GM23338 (cell line): Measurements from ENCODE around the gene ADAMTS17. TPM values are rescaled to one million over a fixed set of nuclear protein-coding genes. Genes with fewer than 3 reads are reported as not detected.

ENCODE experiments used
- ATAC-seq: fragments of 200-7000 bp; cut with Tn5 transposase; 3 replicates; pipeline ENCODE4 v1.9.1; 2020
- DNase-seq: peaks from one replicate; pipeline ENCODE4 v3.0.0-alpha.2; 2015; ENCODE audit warnings: low spot score
- H2AFZ ChIP-seq: fragments of 200-600 bp; sonication (generic); 2 replicates; pipeline ENCODE4 v1.8.0; 2016; ENCODE audit warnings: antibody characterized with exemption, mild to moderate bottlenecking, moderate library complexity
- H3F3A ChIP-seq: fragments of 200-600 bp; sonication (generic); replicated peaks from 2 replicates; pipeline ENCODE4 v1.8.0; 2017; ENCODE audit warnings: antibody characterized with exemption, mixed run types, low read depth
- H3K27ac ChIP-seq: fragments of 200-600 bp; sonication (generic); 2 replicates; pipeline ENCODE4 v1.6.1; 2016; ENCODE audit warnings: low read depth
- H3K27me3 ChIP-seq: fragments of 200-600 bp; sonication (generic); 2 replicates; pipeline ENCODE4 v1.8.0; 2016; ENCODE audit warnings: mild to moderate bottlenecking, mixed run types, moderate library complexity; ENCODE audit not compliant: insufficient read depth
- H3K36me3 ChIP-seq: fragments of 200-600 bp; sonication (generic); 2 replicates; pipeline ENCODE4 v1.8.0; 2016; ENCODE audit warnings: mild to moderate bottlenecking; ENCODE audit not compliant: insufficient read depth
- H3K4me1 ChIP-seq: fragments of 200-600 bp; sonication (generic); 2 replicates; pipeline ENCODE4 v1.8.0; 2016; ENCODE audit warnings: mild to moderate bottlenecking, moderate library complexity; ENCODE audit not compliant: insufficient read depth
- H3K4me2 ChIP-seq: fragments of 200-600 bp; sonication (generic); 2 replicates; pipeline ENCODE4 v1.7.1; 2017; ENCODE audit warnings: mixed run types
- H3K4me3 ChIP-seq: fragments of 200-600 bp; sonication (generic); 2 replicates; pipeline ENCODE4 v1.6.1; 2016; ENCODE audit warnings: mixed run types
- H3K79me2 ChIP-seq: fragments of 200-600 bp; sonication (generic); replicated peaks from 2 replicates; pipeline ENCODE4 v1.8.0; 2017; ENCODE audit warnings: mild to moderate bottlenecking; ENCODE audit not compliant: insufficient read depth
- H3K9me2 ChIP-seq: fragments of 200-600 bp; sonication (generic); 2 replicates; pipeline ENCODE4 v1.8.0; 2017; ENCODE audit not compliant: insufficient read depth
- H4K20me1 ChIP-seq: fragments of 200-600 bp; sonication (generic); replicated peaks from 2 replicates; pipeline ENCODE4 v1.8.0; 2017; ENCODE audit warnings: mild to moderate bottlenecking; ENCODE audit not compliant: insufficient read depth
- H3K27ac Mint-ChIP-seq: 2 replicates; pipeline ENCODE4 v1.8.0; 2020; ENCODE audit warnings: inconsistent platforms, mild to moderate bottlenecking, moderate library complexity, mixed read lengths
- H3K27me3 Mint-ChIP-seq: 3 replicates; pipeline ENCODE4 v1.8.0; 2022; ENCODE audit warnings: low read depth, mild to moderate bottlenecking, moderate library complexity, mixed read lengths, inconsistent platforms; ENCODE audit not compliant: insufficient read depth, poor library complexity
- H3K36me3 Mint-ChIP-seq: 3 replicates; pipeline ENCODE4 v1.8.0; 2021; ENCODE audit warnings: low read depth, mild to moderate bottlenecking, inconsistent platforms, moderate library complexity, mixed read lengths
- H3K4me1 Mint-ChIP-seq: 3 replicates; pipeline ENCODE4 v1.8.0; 2020; ENCODE audit warnings: mild to moderate bottlenecking, inconsistent platforms, mixed read lengths
- H3K4me3 Mint-ChIP-seq: 3 replicates; pipeline ENCODE4 v1.8.0; 2021; ENCODE audit warnings: moderate library complexity, mild to moderate bottlenecking, inconsistent platforms, mixed read lengths
- H3K9me3 Mint-ChIP-seq: 3 replicates; pipeline ENCODE4 v1.8.0; 2020; ENCODE audit warnings: moderate library complexity, mild to moderate bottlenecking, inconsistent platforms, mixed read lengths
- EZH2phosphoT487 ChIP-seq: fragments of 200-600 bp; sonication (generic); IDR thresholded peaks from one replicate; pipeline ENCODE4 v1.8.1; 2018; ENCODE audit warnings: antibody characterized with exemption; ENCODE audit not compliant: unreplicated experiment
- ZNF114 ChIP-seq: fragments of 250-450 bp; sonication (Bioruptor Pico); IDR thresholded peaks from 2 replicates; pipeline ENCODE4 v1.5.0; 2020; ENCODE audit warnings: mild to moderate bottlenecking, moderate library complexity
- ZNF331 ChIP-seq: fragments of 250-450 bp; sonication (Bioruptor Pico); IDR thresholded peaks from 2 replicates; pipeline ENCODE4 v1.5.0; 2020; ENCODE audit warnings: low read depth, mild to moderate bottlenecking, moderate library complexity
- polyA plus RNA-seq: library from polyadenylated mRNA; unstranded; fragments of >200 nt; fragmentation: Nextera tagmentation; extraction: Ambion mirVana; gene quantifications from 2 replicates; pipeline ENCODE4 v1.2.1, GENCODE V29; 2016
- total RNA-seq: library from RNA; depleted of rRNA; stranded (reverse); fragments of >200 nt; shearing (Covaris generic); gene quantifications from 2 replicates; pipeline ENCODE4 v1.2.3, GENCODE V29; 2014
- TF ChIP-seq, protein P1 (sequence below), 2 experiments: fragments of 200-600 bp in 1 of 2; sonication (generic) in 1 of 2; conservative IDR thresholded peaks; 2 replicates each; pipeline versions ENCODE4 v1.5.1 to v1.6.1; 2016 to 2017; ENCODE audit warnings: antibody characterized with exemption in 2 of 2, low read depth in 2 of 2, mild to moderate bottlenecking in 2 of 2, moderate library complexity in 1 of 2
- TF ChIP-seq, protein P2 (sequence below): fragments of 250-450 bp; sonication (Bioruptor Pico); IDR thresholded peaks from 2 replicates; pipeline ENCODE4 v1.5.0; 2020; ENCODE audit warnings: mild to moderate bottlenecking, moderate library complexity

The ADAMTS17 gene
- total and polyA plus RNA-seq, 2 experiments from 2014 or later = 0.60 to 3.8 TPM

GRCh38 chr15:100383302-100384107 lies 41.7 kb upstream of the ADAMTS17 start:
- DNase-seq (peak; percentile 72), ATAC-seq (peak; percentile 77)
- Mint-ChIP-seq H3K9me3 (peaks cover 78% of the 10 kb centered on the region), H3K27ac (no peak overlapping the region), H3K4me1 (no peaks in the 10 kb centered on the region), H3K27me3 (peaks cover 5% of the 10 kb centered on the region), H3K36me3 (peaks cover 38% of the 10 kb centered on the region), H3K4me3 (no peak overlapping the region)
- Histone ChIP-seq H3K79me2 (no peaks in the 10 kb centered on the region), H3K4me2 (no peak overlapping the region), H3K4me3 (no peak overlapping the region), H3K27me3 (no peaks in the 10 kb centered on the region), H3K4me1 (no peaks in the 10 kb centered on the region), H3K27ac (no peak overlapping the region), H4K20me1 (no peaks in the 10 kb centered on the region), H2AFZ (no peak overlapping the region), H3K36me3 (no peaks in the 10 kb centered on the region), H3F3A (no peaks in the 10 kb centered on the region), H3K9me2 (no peaks in the 10 kb centered on the region)
- TF ChIP-seq, protein P1, sequence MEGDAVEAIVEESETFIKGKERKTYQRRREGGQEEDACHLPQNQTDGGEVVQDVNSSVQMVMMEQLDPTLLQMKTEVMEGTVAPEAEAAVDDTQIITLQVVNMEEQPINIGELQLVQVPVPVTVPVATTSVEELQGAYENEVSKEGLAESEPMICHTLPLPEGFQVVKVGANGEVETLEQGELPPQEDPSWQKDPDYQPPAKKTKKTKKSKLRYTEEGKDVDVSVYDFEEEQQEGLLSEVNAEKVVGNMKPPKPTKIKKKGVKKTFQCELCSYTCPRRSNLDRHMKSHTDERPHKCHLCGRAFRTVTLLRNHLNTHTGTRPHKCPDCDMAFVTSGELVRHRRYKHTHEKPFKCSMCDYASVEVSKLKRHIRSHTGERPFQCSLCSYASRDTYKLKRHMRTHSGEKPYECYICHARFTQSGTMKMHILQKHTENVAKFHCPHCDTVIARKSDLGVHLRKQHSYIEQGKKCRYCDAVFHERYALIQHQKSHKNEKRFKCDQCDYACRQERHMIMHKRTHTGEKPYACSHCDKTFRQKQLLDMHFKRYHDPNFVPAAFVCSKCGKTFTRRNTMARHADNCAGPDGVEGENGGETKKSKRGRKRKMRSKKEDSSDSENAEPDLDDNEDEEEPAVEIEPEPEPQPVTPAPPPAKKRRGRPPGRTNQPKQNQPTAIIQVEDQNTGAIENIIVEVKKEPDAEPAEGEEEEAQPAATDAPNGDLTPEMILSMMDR (conservative IDR thresholded peaks at IDR 0.05; ENCODE audit: low read depth in 2 of 2) = peak; percentile 71 to 78
- TF ChIP-seq EZH2phosphoT487 (no peak), ZNF114 (CRISPR knock-in tag) (no peak), ZNF331 (no peak)

- H3K4me3 ChIP-seq = peak overlapping the region; percentile 83
- H3K27me3 Mint-ChIP-seq = peaks cover 20% of the 10 kb centered on the region
- H3K36me3 ChIP-seq = no peaks in the 10 kb centered on the region
- H2AFZ ChIP-seq = peak overlapping the region; percentile 85; the same call in 1 of the 2 replicates
- H3K4me3 Mint-ChIP-seq = peak overlapping the region; percentile 75
- H3K9me3 Mint-ChIP-seq = peaks cover 35% of the 10 kb centered on the region
- H3K4me1 ChIP-seq = no peaks in the 10 kb centered on the region
- no peak overlapping the region for H3K27ac Mint-ChIP-seq
- H3K27ac ChIP-seq = no peak overlapping the region
- no peaks in the 10 kb centered on the region for H3F3A ChIP-seq
- H3K4me2 ChIP-seq = peak overlapping the region; percentile 79
- no peaks in the 10 kb centered on the region for H3K79me2 ChIP-seq
- DNase-seq (peak; percentile 59), ATAC-seq (peak; percentile 70)
- no peaks in the 10 kb centered on the region for H4K20me1 ChIP-seq
- H3K4me1 Mint-ChIP-seq = peaks cover 6% of the 10 kb centered on the region; the same call in 2 of the 3 replicates
- H3K36me3 Mint-ChIP-seq = peaks cover 23% of the 10 kb centered on the region
- TF ChIP-seq, protein P1 (conservative IDR thresholded peaks at IDR 0.05; ENCODE audit: low read depth in 2 of 2) = no peak
- TF ChIP-seq, protein P2, sequence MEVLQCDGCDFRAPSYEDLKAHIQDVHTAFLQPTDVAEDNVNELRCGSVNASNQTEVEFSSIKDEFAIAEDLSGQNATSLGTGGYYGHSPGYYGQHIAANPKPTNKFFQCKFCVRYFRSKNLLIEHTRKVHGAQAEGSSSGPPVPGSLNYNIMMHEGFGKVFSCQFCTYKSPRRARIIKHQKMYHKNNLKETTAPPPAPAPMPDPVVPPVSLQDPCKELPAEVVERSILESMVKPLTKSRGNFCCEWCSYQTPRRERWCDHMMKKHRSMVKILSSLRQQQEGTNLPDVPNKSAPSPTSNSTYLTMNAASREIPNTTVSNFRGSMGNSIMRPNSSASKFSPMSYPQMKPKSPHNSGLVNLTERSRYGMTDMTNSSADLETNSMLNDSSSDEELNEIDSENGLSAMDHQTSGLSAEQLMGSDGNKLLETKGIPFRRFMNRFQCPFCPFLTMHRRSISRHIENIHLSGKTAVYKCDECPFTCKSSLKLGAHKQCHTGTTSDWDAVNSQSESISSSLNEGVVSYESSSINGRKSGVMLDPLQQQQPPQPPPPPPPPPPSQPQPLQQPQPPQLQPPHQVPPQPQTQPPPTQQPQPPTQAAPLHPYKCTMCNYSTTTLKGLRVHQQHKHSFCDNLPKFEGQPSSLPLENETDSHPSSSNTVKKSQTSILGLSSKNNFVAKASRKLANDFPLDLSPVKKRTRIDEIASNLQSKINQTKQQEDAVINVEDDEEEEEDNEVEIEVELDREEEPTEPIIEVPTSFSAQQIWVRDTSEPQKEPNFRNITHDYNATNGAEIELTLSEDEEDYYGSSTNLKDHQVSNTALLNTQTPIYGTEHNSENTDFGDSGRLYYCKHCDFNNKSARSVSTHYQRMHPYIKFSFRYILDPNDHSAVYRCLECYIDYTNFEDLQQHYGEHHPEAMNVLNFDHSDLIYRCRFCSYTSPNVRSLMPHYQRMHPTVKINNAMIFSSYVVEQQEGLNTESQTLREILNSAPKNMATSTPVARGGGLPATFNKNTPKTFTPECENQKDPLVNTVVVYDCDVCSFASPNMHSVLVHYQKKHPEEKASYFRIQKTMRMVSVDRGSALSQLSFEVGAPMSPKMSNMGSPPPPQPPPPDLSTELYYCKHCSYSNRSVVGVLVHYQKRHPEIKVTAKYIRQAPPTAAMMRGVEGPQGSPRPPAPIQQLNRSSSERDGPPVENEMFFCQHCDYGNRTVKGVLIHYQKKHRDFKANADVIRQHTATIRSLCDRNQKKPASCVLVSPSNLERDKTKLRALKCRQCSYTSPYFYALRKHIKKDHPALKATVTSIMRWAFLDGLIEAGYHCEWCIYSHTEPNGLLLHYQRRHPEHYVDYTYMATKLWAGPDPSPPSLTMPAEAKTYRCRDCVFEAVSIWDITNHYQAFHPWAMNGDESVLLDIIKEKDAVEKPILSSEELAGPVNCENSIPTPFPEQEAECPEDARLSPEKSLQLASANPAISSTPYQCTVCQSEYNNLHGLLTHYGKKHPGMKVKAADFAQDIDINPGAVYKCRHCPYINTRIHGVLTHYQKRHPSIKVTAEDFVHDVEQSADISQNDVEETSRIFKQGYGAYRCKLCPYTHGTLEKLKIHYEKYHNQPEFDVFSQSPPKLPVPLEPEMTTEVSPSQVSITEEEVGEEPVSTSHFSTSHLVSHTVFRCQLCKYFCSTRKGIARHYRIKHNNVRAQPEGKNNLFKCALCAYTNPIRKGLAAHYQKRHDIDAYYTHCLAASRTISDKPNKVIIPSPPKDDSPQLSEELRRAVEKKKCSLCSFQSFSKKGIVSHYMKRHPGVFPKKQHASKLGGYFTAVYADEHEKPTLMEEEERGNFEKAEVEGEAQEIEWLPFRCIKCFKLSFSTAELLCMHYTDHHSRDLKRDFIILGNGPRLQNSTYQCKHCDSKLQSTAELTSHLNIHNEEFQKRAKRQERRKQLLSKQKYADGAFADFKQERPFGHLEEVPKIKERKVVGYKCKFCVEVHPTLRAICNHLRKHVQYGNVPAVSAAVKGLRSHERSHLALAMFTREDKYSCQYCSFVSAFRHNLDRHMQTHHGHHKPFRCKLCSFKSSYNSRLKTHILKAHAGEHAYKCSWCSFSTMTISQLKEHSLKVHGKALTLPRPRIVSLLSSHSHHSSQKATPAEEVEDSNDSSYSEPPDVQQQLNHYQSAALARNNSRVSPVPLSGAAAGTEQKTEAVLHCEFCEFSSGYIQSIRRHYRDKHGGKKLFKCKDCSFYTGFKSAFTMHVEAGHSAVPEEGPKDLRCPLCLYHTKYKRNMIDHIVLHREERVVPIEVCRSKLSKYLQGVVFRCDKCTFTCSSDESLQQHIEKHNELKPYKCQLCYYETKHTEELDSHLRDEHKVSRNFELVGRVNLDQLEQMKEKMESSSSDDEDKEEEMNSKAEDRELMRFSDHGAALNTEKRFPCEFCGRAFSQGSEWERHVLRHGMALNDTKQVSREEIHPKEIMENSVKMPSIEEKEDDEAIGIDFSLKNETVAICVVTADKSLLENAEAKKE (CRISPR knock-in tag) = no peak
- no peak for TF ChIP-seq EZH2phosphoT487
- peaks cover 28% of the 10 kb centered on the region for H3K27me3 ChIP-seq
- 0 out of 2 replicates have a peak, but pooled peaks cover 4% of the 10 kb centered on the region for H3K9me2 ChIP-seq
Observed at GRCh38 chr15:100373942-100374341, 32.2 kb upstream of the ADAMTS17 start.
